ENCODE data around the gene MAP2K3.

DNA sequence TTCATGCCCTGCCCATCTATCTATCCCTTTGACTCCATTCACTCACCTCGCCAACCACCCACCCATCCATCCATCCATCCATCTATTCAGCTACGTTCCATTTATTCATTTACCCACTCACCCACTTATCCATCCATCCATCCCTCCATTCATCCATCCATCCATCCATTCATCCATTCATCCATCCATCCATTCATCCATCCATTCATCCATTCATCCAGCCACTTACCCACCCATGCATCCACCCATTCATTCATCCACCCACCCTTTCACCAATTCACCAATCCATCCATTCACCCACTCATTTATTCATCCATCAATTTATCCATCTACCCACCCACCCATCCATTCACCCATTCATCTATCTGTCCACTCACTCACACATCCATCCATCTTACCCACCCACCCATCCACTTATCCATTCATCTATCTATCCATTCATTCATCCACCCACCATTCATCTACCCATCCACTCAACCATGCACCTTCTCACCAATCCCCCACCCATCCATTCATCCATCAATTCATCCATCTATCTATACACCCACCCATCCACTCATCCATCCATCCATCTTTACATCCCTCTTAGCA, 72.1 kb downstream of the MAP2K3 start:
- TF ChIP-seq SIN3A (IDR thresholded peaks at IDR 0.05; ENCODE audit: borderline replicate concordance, insufficient read depth, low read length) = no peak
- TF ChIP-seq POLR2AphosphoS5 (IDR thresholded peaks at IDR 0.05; ENCODE audit: low read depth, low read length) = no peak
- TF ChIP-seq, protein P1, sequence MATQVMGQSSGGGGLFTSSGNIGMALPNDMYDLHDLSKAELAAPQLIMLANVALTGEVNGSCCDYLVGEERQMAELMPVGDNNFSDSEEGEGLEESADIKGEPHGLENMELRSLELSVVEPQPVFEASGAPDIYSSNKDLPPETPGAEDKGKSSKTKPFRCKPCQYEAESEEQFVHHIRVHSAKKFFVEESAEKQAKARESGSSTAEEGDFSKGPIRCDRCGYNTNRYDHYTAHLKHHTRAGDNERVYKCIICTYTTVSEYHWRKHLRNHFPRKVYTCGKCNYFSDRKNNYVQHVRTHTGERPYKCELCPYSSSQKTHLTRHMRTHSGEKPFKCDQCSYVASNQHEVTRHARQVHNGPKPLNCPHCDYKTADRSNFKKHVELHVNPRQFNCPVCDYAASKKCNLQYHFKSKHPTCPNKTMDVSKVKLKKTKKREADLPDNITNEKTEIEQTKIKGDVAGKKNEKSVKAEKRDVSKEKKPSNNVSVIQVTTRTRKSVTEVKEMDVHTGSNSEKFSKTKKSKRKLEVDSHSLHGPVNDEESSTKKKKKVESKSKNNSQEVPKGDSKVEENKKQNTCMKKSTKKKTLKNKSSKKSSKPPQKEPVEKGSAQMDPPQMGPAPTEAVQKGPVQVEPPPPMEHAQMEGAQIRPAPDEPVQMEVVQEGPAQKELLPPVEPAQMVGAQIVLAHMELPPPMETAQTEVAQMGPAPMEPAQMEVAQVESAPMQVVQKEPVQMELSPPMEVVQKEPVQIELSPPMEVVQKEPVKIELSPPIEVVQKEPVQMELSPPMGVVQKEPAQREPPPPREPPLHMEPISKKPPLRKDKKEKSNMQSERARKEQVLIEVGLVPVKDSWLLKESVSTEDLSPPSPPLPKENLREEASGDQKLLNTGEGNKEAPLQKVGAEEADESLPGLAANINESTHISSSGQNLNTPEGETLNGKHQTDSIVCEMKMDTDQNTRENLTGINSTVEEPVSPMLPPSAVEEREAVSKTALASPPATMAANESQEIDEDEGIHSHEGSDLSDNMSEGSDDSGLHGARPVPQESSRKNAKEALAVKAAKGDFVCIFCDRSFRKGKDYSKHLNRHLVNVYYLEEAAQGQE (IDR thresholded peaks at IDR 0.05; ENCODE audit: insufficient read depth in 1 of 2, low read depth in 2 of 2, low read length in 2 of 2) = no peak
- TF ChIP-seq TAF1 (IDR thresholded peaks at IDR 0.05; ENCODE audit: borderline replicate concordance, insufficient read depth, low read length) = no peak
